ENCODE results near the gene ARPC1B. TPM values are rescaled to one million over a fixed set of nuclear protein-coding genes. Genes with fewer than 3 reads are reported as not detected.

Gene ARPC1B
- total RNA-seq, 1 donor from 2014 or later, result 254 TPM

GRCh38 chr7:99396418-99397296 is 22.1 kb downstream of the ARPC1B start:
- no peak overlapping the region for H3K4me3 Mint-ChIP-seq
- H3K27ac Mint-ChIP-seq, result no peak overlapping the region
- peaks cover 22% of the 10 kb centered on the region for H3K4me1 Mint-ChIP-seq (ENCODE audit: low read depth)
- no peak for DNase-seq (ENCODE audit: low spot score)
- H3K27me3 Mint-ChIP-seq (ENCODE audit: insufficient read depth), result no peaks in the 10 kb centered on the region
- H3K36me3 Mint-ChIP-seq (ENCODE audit: low read depth), result peaks cover 42% of the 10 kb centered on the region
- no peaks in the 10 kb centered on the region for H3K9me3 Mint-ChIP-seq
- intact Hi-C loops (cut with micrococcal nuclease), result no loop called here

GRCh38 chr7:99397297-99397983 is 22.9 kb downstream of the ARPC1B start:
- no peaks in the 10 kb centered on the region for H3K9me3 Mint-ChIP-seq
- no peak for DNase-seq (ENCODE audit: low spot score)
- no peaks in the 10 kb centered on the region for H3K27me3 Mint-ChIP-seq (ENCODE audit: insufficient read depth)
- no peak overlapping the region for H3K4me3 Mint-ChIP-seq
- intact Hi-C loops (cut with micrococcal nuclease), result no loop called here
- no peak overlapping the region for H3K27ac Mint-ChIP-seq
- H3K36me3 Mint-ChIP-seq (ENCODE audit: low read depth), result peaks cover 41% of the 10 kb centered on the region
- peaks cover 22% of the 10 kb centered on the region for H3K4me1 Mint-ChIP-seq (ENCODE audit: low read depth)

GRCh38 chr7:99398891-99399445 is 24.4 kb downstream of the ARPC1B start:
- intact Hi-C loops (cut with micrococcal nuclease), result no loop called here
- H3K27ac Mint-ChIP-seq, result peak overlapping the region; percentile 40
- no peaks in the 10 kb centered on the region for H3K9me3 Mint-ChIP-seq
- DNase-seq (ENCODE audit: low spot score), result no peak
- H3K27me3 Mint-ChIP-seq (ENCODE audit: insufficient read depth), result no peaks in the 10 kb centered on the region
- no peak overlapping the region for H3K4me3 Mint-ChIP-seq
- H3K36me3 Mint-ChIP-seq (ENCODE audit: low read depth), result peaks cover 46% of the 10 kb centered on the region
- peaks cover 8% of the 10 kb centered on the region for H3K4me1 Mint-ChIP-seq (ENCODE audit: low read depth)

- peaks cover 11% of the 10 kb centered on the region for H3K4me1 Mint-ChIP-seq (ENCODE audit: low read depth)
- peaks cover 46% of the 10 kb centered on the region for H3K36me3 Mint-ChIP-seq (ENCODE audit: low read depth)
- H3K27me3 Mint-ChIP-seq (ENCODE audit: insufficient read depth), result no peaks in the 10 kb centered on the region
- intact Hi-C loops (cut with micrococcal nuclease), result no loop called here
- peak overlapping the region; percentile 31 for H3K27ac Mint-ChIP-seq
- H3K9me3 Mint-ChIP-seq, result no peaks in the 10 kb centered on the region
- H3K4me3 Mint-ChIP-seq, result no peak overlapping the region
- DNase-seq (ENCODE audit: low spot score), result no peak
These were observed 25.1 kb downstream of the ARPC1B start for GRCh38 chr7:99399597-99399996.

GRCh38 chr7:99402854-99403253 is 28.3 kb downstream of the ARPC1B start:
- Mint-ChIP-seq H3K4me3 (no peak overlapping the region), H3K9me3 (no peaks in the 10 kb centered on the region), H3K36me3 (ENCODE audit: low read depth) (peaks cover 47% of the 10 kb centered on the region), H3K27ac (no peak overlapping the region), H3K4me1 (ENCODE audit: low read depth) (peaks cover 29% of the 10 kb centered on the region), H3K27me3 (ENCODE audit: insufficient read depth) (no peaks in the 10 kb centered on the region)
- intact Hi-C loops (cut with micrococcal nuclease), result no loop called here
- no peak for DNase-seq (ENCODE audit: low spot score)

- no peak overlapping the region for H3K27ac Mint-ChIP-seq
- DNase-seq (ENCODE audit: low spot score), result no peak
- peaks cover 30% of the 10 kb centered on the region for H3K4me1 Mint-ChIP-seq (ENCODE audit: low read depth)
- H3K27me3 Mint-ChIP-seq (ENCODE audit: insufficient read depth), result no peaks in the 10 kb centered on the region
- intact Hi-C loops (cut with micrococcal nuclease), result no loop called here
- H3K4me3 Mint-ChIP-seq, result no peak overlapping the region
- H3K9me3 Mint-ChIP-seq, result no peaks in the 10 kb centered on the region
- peaks cover 40% of the 10 kb centered on the region for H3K36me3 Mint-ChIP-seq (ENCODE audit: low read depth)
These were observed 29.2 kb downstream of the ARPC1B start for GRCh38 chr7:99403764-99404163.

GRCh38 chr7:99404235-99404976 is 29.9 kb downstream of the ARPC1B start:
- no peak for DNase-seq (ENCODE audit: low spot score)
- peak overlapping the region; percentile 11 for H3K27ac Mint-ChIP-seq
- peaks cover 32% of the 10 kb centered on the region for H3K4me1 Mint-ChIP-seq (ENCODE audit: low read depth)
- H3K4me3 Mint-ChIP-seq, result no peak overlapping the region
- no peaks in the 10 kb centered on the region for H3K27me3 Mint-ChIP-seq (ENCODE audit: insufficient read depth)
- H3K36me3 Mint-ChIP-seq (ENCODE audit: low read depth), result peaks cover 38% of the 10 kb centered on the region
- H3K9me3 Mint-ChIP-seq, result no peaks in the 10 kb centered on the region
- intact Hi-C loops (cut with micrococcal nuclease), result no loop called here

GRCh38 chr7:99404977-99405320 is 30.4 kb downstream of the ARPC1B start:
- intact Hi-C loops (cut with micrococcal nuclease), result loop anchor here (5.0 kb wide), 1 partner anchor 1812 kb away; the partner anchor contains the start of genes PLOD3 and ZNHIT1
- DNase-seq (ENCODE audit: low spot score), result no peak
- Mint-ChIP-seq H3K27ac (no peak overlapping the region), H3K4me1 (ENCODE audit: low read depth) (peaks cover 37% of the 10 kb centered on the region), H3K9me3 (no peaks in the 10 kb centered on the region), H3K36me3 (ENCODE audit: low read depth) (peaks cover 37% of the 10 kb centered on the region), H3K4me3 (no peak overlapping the region), H3K27me3 (ENCODE audit: insufficient read depth) (no peaks in the 10 kb centered on the region)

- DNase-seq (ENCODE audit: low spot score), result no peak
- Mint-ChIP-seq H3K36me3 (ENCODE audit: low read depth) (peaks cover 39% of the 10 kb centered on the region), H3K9me3 (no peaks in the 10 kb centered on the region), H3K27ac (peak overlapping the region; percentile 48), H3K27me3 (ENCODE audit: insufficient read depth) (no peaks in the 10 kb centered on the region), H3K4me1 (ENCODE audit: low read depth) (peaks cover 43% of the 10 kb centered on the region), H3K4me3 (peak overlapping the region; percentile 98)
- intact Hi-C loops (cut with micrococcal nuclease), result loop anchor here (5.0 kb wide), 1 partner anchor 1811 kb away; the partner anchor contains the start of genes PLOD3 and ZNHIT1
These were observed 32.0 kb downstream of the ARPC1B start for GRCh38 chr7:99406557-99406956.

- Mint-ChIP-seq H3K27me3 (ENCODE audit: insufficient read depth) (no peaks in the 10 kb centered on the region), H3K4me1 (ENCODE audit: low read depth) (peaks cover 43% of the 10 kb centered on the region), H3K4me3 (peak overlapping the region; percentile 98)
These were observed 33.4 kb downstream of the ARPC1B start for GRCh38 chr7:99407872-99408378.

GRCh38 chr7:99408379-99409191 is 34.1 kb downstream of the ARPC1B start, which contains the start of the genes BUD31 and PDAP1:
TSS of gene BUD31 (plus strand) at chr7:99408969. CDS start at chr7:99411093, 2,124 bp downstream.
TSS of gene PDAP1 (minus strand) at chr7:99408597. CDS start at chr7:99408548, 49 bp downstream.
- Mint-ChIP-seq H3K27ac (peak within 1 kb of the TSS; percentile 98), H3K36me3 (ENCODE audit: low read depth) (peaks cover 39% of the 10 kb centered on the region), H3K4me1 (ENCODE audit: low read depth) (peaks cover 43% of the 10 kb centered on the region), H3K9me3 (no peaks in the 10 kb centered on the region), H3K4me3 (peak within 1 kb of the TSS; percentile 98), H3K27me3 (ENCODE audit: insufficient read depth) (no peaks in the 10 kb centered on the region)
- intact Hi-C loops (cut with micrococcal nuclease), result loop anchor here (1.0 to 5.0 kb wide), 12 partner anchors 15 to 1809 kb away; partner anchors contain the start of genes ARPC1B, CPSF4, MEPCE and PLOD3
- DNase-seq (ENCODE audit: low spot score), result peak; percentile 92

More at GRCh38 chr7:99407872-99408378, 33.4 kb downstream of the ARPC1B start:
- DNase-seq (ENCODE audit: low spot score), result peak; percentile 21
- H3K27ac Mint-ChIP-seq, result peak overlapping the region; percentile 98
- intact Hi-C loops (cut with micrococcal nuclease), result loop anchor here (1.0 to 5.0 kb wide), 11 partner anchors 15 to 1809 kb away; partner anchors contain the start of genes ARPC1B, MEPCE, PLOD3 and PPP1R35
- H3K36me3 Mint-ChIP-seq (ENCODE audit: low read depth), result peaks cover 40% of the 10 kb centered on the region
- H3K9me3 Mint-ChIP-seq, result no peaks in the 10 kb centered on the region

Data from activated T-helper 1 cell treated with anti-CD3 and anti-CD28 coated beads, Interleukin-12 subunit alpha, Interleukin-12 subunit beta, Interleukin-2, Interleukin-4 antibody, amounts not matched to agents 30 ng/mL and 10 ng/mL and 1 ng/mL, durations not matched to agents 14 hours and 24 hours and 36 hours (primary cell).